Esophagus muscularis mucosa (tissue), 4 donors: ENCODE results near the gene SNX20.

Source experiments
- EP300 ChIP-seq: sonication (generic); formaldehyde crosslinking; IDR thresholded peaks from one replicate; pipeline ENCODE4 v1.6.1; 2017; ENCODE audit warnings: antibody characterized with exemption
- POLR2A ChIP-seq: fragments of 450-650 bp; IDR thresholded peaks from one replicate; pipeline ENCODE4 v1.6.1; 2017; ENCODE audit warnings: antibody characterized with exemption, moderate library complexity, mild to moderate bottlenecking, low read depth
- POLR2AphosphoS5 ChIP-seq, 2 donors: sonication (generic); formaldehyde crosslinking; IDR thresholded peaks; one replicate each; pipeline ENCODE4 v1.6.1; 2017; ENCODE audit warnings: antibody characterized with exemption in 2 of 2
- TF ChIP-seq, protein P1 (sequence below), 3 experiments: fragments of 200-600 bp in 2 of 3; fragments of 450-650 bp in 1 of 3; sonication (generic) in 2 of 3; IDR thresholded peaks; one replicate each; pipeline ENCODE4 v1.5.1; 2017 to 2019; ENCODE audit warnings: antibody characterized with exemption in 3 of 3, mild to moderate bottlenecking in 2 of 3, moderate library complexity in 1 of 3

DNA sequence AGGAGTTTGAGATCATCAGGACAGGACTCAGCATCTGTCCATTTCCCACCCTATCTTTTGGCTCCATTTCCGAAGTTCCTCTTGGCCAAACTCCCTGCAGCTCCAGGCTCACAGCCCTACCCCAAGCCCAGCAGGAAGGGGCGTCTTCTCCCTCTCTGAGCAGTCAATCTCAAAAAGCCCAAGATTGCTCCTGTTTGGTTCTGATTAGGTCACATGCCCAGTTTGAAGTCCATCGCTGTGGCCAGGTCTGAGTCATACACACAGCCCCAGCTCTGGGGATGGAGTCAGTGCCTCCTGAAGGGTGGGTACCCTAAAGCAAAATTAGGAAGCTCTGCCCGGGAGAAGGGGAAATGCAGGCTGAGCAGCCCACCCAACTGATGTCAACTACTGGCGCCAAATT, 23.9 kb downstream of the SNX20 start:
- TF ChIP-seq, protein P1, sequence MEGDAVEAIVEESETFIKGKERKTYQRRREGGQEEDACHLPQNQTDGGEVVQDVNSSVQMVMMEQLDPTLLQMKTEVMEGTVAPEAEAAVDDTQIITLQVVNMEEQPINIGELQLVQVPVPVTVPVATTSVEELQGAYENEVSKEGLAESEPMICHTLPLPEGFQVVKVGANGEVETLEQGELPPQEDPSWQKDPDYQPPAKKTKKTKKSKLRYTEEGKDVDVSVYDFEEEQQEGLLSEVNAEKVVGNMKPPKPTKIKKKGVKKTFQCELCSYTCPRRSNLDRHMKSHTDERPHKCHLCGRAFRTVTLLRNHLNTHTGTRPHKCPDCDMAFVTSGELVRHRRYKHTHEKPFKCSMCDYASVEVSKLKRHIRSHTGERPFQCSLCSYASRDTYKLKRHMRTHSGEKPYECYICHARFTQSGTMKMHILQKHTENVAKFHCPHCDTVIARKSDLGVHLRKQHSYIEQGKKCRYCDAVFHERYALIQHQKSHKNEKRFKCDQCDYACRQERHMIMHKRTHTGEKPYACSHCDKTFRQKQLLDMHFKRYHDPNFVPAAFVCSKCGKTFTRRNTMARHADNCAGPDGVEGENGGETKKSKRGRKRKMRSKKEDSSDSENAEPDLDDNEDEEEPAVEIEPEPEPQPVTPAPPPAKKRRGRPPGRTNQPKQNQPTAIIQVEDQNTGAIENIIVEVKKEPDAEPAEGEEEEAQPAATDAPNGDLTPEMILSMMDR (IDR thresholded peaks at IDR 0.05) = no peak
- TF ChIP-seq POLR2AphosphoS5 (IDR thresholded peaks at IDR 0.05) = no peak
- TF ChIP-seq POLR2A = no peak
- TF ChIP-seq EP300 = no peak
